HFF-Myc (cell line): ENCODE data around the gene PKMYT1.
A peak's percentile ranks its signal among the peaks of the same experiment; 100 is the strongest.

Source experiments
- DNase-seq: peaks from one replicate; pipeline ENCODE4 v3.0.0-alpha.2; 2011; ENCODE audit warnings: low read depth; ENCODE audit errors: extremely low read depth
- H3K4me3 ChIP-seq: replicated peaks from 2 replicates; pipeline ENCODE4 v1.5.1; 2011; ENCODE audit warnings: low read depth, mild to moderate bottlenecking, control low read depth, low read length
- TF ChIP-seq, protein P1 (sequence below): IDR thresholded peaks from 2 replicates; pipeline ENCODE4 v1.5.1; 2012; ENCODE audit warnings: mild to moderate bottlenecking, low read depth, low read length, control low read depth; ENCODE audit errors: missing control alignments

PKMYT1 gene

GRCh38 chr16:2927010-2927646 lies 53.1 kb downstream of the PKMYT1 start:
- no peak overlapping the region for H3K4me3 ChIP-seq
- peak; percentile 76 for DNase-seq
- TF ChIP-seq, protein P1, sequence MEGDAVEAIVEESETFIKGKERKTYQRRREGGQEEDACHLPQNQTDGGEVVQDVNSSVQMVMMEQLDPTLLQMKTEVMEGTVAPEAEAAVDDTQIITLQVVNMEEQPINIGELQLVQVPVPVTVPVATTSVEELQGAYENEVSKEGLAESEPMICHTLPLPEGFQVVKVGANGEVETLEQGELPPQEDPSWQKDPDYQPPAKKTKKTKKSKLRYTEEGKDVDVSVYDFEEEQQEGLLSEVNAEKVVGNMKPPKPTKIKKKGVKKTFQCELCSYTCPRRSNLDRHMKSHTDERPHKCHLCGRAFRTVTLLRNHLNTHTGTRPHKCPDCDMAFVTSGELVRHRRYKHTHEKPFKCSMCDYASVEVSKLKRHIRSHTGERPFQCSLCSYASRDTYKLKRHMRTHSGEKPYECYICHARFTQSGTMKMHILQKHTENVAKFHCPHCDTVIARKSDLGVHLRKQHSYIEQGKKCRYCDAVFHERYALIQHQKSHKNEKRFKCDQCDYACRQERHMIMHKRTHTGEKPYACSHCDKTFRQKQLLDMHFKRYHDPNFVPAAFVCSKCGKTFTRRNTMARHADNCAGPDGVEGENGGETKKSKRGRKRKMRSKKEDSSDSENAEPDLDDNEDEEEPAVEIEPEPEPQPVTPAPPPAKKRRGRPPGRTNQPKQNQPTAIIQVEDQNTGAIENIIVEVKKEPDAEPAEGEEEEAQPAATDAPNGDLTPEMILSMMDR: peak; percentile 92

- no peak for DNase-seq
- H3K4me3 ChIP-seq: no peak overlapping the region
- TF ChIP-seq, protein P1: no peak
Observed at GRCh38 chr16:2926650-2926999, 53.6 kb downstream of the PKMYT1 start.

GRCh38 chr16:2925951-2926649 lies 54.1 kb downstream of the PKMYT1 start:
- TF ChIP-seq, protein P1: no peak
- no peak overlapping the region for H3K4me3 ChIP-seq
- DNase-seq: no peak

GRCh38 chr16:2924901-2925755 lies 55.1 kb downstream of the PKMYT1 start:
- DNase-seq: no peak
- H3K4me3 ChIP-seq: no peak overlapping the region
- TF ChIP-seq, protein P1: no peak

- TF ChIP-seq, protein P1: no peak
- H3K4me3 ChIP-seq: no peak overlapping the region
- DNase-seq: no peak
Observed at GRCh38 chr16:2923481-2923880, 56.8 kb downstream of the PKMYT1 start.
